ENCODE results near the gene RPS2.

The RPS2 gene

DNA sequence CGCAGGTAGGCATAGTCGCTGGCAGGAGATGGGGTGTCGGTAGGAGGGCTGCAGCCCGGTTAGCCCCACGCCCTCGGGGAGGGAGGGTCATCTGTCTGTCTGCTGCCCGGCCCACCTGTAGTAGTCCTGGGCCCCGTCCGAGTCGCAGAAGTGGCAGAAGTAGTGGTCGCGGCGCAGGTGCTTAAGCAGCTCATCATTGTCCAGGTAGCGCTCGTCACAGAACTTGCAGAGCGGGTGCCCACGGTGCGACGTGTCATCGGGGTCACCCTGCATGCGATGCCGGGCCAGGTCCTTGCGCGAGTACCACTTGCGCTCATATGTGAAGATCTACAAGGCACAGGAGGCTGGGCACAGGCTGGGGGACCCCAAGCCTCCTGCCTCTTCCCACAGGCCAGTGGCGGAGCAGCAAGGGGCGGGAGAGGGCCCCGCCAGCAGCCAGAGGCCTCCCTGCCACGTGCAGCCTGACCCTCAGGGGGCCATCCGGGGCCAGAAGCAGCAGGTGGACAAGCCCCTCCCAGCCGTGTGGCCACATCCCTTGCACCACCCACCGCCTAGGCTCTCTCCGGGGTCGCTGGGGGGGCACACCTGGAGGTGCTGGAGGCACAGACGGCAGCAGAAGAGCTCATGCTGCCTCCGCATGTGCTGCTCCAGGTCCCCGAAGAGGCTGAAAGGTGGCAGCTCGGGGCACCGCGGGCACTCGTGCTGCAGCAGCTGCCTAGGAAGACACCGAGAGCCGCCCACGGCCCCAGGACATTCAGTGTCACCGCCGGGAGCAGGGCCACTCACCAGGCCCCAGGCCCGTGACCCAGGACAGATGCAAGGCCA, 38.0 kb upstream of the RPS2 start:
- TF ChIP-seq, protein P1, sequence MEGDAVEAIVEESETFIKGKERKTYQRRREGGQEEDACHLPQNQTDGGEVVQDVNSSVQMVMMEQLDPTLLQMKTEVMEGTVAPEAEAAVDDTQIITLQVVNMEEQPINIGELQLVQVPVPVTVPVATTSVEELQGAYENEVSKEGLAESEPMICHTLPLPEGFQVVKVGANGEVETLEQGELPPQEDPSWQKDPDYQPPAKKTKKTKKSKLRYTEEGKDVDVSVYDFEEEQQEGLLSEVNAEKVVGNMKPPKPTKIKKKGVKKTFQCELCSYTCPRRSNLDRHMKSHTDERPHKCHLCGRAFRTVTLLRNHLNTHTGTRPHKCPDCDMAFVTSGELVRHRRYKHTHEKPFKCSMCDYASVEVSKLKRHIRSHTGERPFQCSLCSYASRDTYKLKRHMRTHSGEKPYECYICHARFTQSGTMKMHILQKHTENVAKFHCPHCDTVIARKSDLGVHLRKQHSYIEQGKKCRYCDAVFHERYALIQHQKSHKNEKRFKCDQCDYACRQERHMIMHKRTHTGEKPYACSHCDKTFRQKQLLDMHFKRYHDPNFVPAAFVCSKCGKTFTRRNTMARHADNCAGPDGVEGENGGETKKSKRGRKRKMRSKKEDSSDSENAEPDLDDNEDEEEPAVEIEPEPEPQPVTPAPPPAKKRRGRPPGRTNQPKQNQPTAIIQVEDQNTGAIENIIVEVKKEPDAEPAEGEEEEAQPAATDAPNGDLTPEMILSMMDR (conservative IDR thresholded peaks at IDR 0.05; ENCODE audit: low read length) = no peak
- no peak overlapping the region for H3K4me3 ChIP-seq (ENCODE audit: low read length)
- no peak for DNase-seq (ENCODE audit: low read depth)

DNA sequence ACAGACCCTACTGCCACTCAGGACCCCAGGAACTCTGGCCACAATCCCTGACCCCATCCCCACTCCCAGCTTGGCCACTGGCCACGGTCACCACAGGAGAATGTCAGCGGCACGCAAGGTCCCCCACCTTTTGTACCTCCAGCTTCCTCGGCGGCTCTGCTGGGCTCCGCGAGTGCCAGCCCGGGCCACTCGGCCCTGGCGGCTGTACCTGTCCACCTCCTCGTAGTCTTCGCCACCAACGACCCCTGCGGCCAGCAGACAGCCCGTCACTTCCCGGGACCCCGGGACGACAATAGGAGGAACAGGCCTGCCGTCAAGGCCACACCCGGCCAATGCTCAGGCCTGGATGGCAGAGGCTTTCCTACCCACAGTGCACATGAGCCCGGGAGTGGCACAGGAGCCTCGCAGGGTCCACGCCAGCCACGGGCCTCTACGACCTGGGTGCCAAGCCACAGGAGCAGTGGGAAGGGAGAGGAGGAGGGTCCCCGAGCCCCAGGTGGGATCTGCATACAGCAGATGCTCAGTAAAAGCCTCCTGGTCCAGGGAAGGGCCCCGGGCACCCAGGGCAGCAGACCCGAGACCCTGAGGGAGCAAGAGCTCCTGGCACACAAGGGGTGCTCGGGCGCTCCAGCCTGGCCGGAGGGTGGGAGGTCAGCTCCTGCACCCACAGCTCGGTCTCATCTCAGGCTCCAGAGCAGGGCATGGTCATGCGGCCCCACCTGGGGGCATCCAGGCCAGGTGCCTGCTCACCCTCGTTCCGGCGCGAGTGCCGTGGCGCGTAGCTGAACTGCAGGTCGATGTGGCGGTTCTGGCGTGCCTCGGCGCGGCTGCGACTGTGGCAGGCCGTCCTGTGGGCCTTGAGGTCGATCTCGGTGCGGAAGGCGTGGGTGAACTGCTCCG, 37.1 kb upstream of the RPS2 start:
- TF ChIP-seq, protein P1 (conservative IDR thresholded peaks at IDR 0.05; ENCODE audit: low read length) = no peak
- DNase-seq (ENCODE audit: low read depth) = no peak
- no peak overlapping the region for H3K4me3 ChIP-seq (ENCODE audit: low read length)

DNA sequence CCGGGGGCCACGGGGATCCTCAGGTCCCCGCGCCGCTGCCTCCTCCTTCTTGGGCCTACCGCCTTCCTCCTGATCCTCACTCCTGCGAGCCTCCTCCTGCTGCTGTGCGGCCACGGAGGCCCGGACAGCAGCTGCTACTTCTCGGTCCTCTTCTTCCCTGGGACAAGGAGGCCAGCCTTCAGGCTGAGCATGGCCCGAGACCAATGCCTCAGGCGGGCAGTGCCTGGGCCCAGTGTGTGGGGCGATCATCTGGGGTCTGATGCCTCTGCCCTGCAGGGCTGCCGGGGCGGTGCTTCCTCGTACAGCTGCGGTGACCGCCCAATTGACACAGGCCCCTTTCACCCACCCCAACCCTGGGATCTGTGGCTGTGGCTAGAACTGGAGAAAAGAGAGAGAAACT, 36.4 kb upstream of the RPS2 start:
- no peak overlapping the region for H3K4me3 ChIP-seq (ENCODE audit: low read length)
- DNase-seq (ENCODE audit: low read depth) = no peak
- TF ChIP-seq, protein P1 (conservative IDR thresholded peaks at IDR 0.05; ENCODE audit: low read length) = no peak

DNA sequence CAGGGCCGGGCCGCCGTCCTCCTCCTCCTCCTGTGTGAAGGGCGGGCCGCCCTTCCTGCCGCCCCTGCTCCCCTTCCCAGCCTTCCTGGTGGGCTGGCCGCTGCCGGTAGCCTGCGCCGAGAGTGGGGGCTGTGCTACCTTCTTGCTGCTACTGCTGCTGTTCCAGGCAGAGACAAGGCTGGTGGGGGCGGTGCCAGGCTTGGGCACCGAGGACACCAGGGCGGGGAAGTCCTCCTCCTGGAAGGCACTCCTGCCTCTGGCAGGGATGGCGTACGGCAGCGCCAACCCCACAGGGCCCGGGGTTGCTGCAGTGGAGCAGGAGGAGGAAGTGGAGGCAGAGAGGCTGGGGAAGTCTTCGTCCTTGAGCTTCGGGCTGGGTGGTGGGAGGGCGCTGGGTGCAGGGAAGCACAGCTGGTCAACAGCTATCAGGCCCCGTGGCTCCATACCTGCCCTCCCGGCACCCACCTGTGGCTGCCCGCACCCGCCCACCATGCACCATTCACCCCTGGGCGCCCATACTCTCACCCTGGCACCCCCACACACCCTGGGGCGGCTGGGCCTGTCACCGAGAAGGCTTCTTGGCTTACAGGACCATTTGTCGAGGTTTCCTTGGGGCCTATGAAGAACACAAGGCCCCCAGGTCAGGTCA, 35.4 kb upstream of the RPS2 start:
- TF ChIP-seq, protein P1 (conservative IDR thresholded peaks at IDR 0.05; ENCODE audit: low read length) = no peak
- H3K4me3 ChIP-seq (ENCODE audit: low read length) = no peak overlapping the region
- no peak for DNase-seq (ENCODE audit: low read depth)

DNA sequence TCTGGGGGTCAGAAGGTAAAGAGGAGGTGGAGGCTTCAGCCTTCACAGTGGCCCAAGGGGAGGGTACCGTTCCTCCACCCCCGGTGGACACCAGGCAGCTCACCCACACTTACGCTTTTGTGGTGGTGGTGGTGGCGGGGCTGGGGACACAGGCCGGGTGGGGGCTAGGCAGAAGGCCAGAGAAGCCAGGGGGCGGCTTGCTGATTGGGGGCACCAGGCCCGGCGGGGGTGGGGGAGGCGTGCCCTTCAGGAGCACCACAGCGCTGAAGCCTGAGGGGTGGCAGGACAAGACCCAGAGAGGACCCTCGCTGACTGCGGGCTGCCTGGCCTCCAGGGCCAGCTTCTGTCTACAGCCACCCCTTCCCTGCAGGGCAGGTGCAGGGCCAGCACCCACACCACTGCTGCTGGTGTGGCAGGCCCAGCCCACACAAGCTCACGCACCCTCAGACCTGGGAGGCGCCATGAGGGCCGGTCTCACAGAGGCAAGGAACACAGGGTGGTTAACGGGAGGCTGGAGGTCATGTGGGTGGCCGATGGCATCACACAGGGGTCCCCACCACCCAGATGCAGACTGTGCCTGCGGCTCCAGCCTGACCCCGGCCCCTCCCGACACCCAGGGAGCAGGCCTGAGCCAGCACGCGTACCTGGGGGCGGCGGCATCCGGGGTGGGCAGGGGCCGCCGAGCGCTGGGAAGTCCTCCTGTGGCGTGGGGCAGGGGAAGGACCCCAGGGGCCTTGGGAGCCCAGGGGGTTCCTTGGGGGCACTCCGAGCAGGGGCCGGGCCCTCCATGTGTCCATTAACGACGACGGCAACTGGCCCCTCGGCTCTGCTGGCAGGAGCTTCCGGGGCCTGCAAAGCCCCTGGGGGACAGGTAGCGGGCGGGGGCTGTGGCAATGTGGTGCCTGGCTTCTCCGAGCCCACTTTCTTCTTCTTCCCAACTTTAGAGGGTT, 34.5 kb upstream of the RPS2 start:
- TF ChIP-seq, protein P1 (conservative IDR thresholded peaks at IDR 0.05; ENCODE audit: low read length) = no peak
- H3K4me3 ChIP-seq (ENCODE audit: low read length) = no peak overlapping the region
- DNase-seq (ENCODE audit: low read depth) = no peak

DNA sequence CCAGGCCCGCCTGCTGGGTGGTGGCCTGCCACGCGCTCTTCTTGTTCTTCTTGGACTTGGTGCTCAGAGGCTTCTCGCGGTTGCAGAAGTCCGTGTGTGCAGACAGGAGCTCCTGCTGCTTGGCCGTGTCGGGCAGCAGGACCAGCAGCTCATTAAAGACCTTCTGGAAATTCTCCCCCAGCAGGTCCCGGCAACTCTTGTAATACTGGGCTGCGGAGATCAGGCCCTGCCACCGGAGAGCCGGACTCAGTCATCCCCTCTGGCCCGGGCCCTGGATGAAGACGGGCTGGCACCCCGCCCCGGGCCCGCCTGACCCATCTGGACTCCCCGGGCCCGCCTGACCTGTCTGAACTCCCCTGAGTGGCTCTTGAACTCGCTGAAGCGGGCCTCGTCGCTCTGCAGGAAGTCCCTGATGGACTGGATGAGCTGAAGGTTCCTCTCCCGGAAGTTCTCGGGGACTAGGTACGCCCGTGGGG, 33.8 kb upstream of the RPS2 start:
- no peak for DNase-seq (ENCODE audit: low read depth)
- H3K4me3 ChIP-seq (ENCODE audit: low read length) = no peak overlapping the region
- TF ChIP-seq, protein P1 (conservative IDR thresholded peaks at IDR 0.05; ENCODE audit: low read length) = no peak
